ENCODE measurements around the gene DUS2.
"Not testable (repeated sequence)": the region's sequence is repeated elsewhere in the genome, so short reads cannot be mapped to it uniquely, and the experiment has no call there.

Gene DUS2

GRCh38 chr16:68091380-68092261 is 68.5 kb downstream of the DUS2 start:
- no peak for DNase-seq (ENCODE audit: low read depth, low spot score)

- not testable (repeated sequence) for DNase-seq (ENCODE audit: low read depth, low spot score)
Observed at GRCh38 chr16:68092275-68092674, 69.2 kb downstream of the DUS2 start.

DNA sequence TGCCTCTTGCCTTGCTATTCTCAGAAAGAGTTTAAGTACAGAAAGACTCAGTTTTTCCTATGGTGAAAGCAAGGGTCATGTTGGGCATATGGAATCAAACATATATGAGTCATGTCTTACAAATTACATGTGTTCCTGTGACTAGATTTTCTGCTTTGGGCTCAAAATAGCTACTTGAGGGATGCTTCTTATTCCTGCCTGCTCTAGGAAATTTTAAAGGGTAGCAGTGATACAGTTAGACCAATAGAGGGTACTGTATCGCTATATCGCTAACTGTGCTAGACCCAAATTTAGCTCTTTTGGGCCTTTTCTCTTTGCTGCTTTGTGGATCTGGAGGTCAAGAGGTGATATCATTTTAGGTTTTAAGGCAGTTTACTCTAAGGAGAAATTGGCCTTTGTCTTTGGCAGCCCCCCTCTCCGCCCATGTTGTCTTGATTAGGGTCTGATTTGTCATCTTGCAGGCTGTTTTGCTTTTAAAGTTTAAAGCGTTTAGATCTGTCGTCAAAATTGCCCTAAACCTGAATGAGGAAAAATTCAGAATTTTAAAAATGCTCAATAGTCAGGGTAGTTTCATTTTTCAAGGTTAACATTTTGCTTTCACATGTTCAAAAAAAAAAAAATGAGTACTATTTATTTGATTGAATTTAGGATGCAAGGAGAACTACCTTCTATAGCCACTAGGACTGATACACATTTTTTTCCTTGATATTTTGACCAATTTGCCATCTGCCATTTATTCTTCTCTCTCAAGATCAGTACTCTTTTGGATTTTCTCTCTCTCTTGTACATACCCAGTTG is 70.9 kb downstream of the DUS2 start:
- no peak for DNase-seq (ENCODE audit: low read depth, low spot score)

GRCh38 chr16:68094614-68094934 is 71.5 kb downstream of the DUS2 start:
- no peak for DNase-seq (ENCODE audit: low read depth, low spot score)

DNA sequence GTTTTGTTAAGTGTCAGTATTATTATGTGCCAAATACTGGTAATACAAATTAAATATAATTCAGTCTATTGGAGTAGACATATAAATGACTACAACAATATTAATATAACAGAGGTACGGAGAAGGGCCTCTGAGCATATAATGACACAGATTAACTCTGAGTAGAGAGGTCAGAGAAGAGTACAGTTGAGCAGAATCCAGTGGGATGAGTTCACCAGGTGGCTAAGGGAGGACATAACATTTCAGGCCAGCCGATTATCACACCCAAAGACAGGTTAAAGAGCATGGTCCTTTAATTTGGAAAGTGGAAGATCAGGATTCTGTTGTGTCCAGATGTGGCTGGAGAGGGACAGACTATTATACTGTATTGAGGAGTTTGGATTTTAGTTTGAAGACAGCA is 73.4 kb downstream of the DUS2 start:
- DNase-seq (ENCODE audit: low read depth, low spot score), result no peak

DNA sequence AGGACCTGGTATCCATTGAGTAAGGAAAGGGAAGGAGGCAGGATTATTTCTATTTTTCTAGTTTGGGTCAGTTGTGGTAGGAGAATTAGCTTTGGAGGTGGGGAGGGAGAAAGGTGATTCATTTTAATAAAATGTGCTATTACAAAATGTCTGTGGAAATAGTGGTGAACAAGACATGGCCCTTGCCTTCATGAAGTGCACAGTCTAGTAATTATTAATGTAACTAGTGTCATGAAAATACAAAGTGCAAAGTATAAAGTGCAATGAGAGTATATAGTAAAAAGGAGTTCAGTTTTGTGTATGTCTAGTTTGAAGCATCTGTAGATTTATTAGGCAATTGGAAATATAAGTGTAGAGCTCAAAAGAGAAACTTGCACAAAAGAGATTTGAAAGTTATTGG is 74.0 kb downstream of the DUS2 start:
- DNase-seq (ENCODE audit: low read depth, low spot score), result no peak

DNA sequence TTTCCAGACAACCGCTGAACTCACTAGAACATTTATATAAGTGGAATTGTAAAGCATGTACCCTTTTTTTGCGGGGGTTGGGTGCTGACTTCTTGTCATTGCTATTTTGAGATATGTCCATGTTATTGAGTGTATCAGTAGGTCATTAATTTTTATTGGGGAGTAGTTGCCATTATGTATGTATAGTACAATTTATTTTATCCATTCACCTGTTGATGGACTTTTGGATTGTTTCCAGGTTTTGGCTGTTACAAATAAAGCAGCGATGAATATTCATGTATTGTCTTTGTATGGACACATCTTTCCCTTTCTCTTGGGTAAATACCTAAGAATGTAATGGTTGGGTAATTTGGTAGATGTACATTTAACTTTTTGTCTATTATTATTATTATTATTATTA is 74.8 kb downstream of the DUS2 start:
- DNase-seq (ENCODE audit: low read depth, low spot score), result no peak

DNA sequence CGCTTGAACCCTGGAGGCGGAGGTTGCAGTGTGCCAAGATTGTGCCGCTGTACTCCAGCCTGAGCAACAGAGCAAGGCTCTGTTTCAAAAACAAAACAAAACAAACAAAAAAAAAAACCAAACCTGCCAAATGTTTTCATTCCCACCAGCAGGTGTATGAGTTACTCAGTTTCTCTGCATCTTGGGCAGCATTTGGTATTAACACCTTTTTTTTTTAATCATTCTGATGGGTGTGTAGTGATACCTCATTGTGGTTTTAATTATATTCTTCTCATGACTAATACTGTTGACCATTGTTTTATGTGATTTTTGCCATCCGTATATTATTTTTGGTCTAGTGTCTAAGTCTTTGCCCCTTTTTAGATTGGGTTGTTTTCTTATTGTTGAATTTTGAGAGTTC is 77.4 kb downstream of the DUS2 start:
- no peak for DNase-seq (ENCODE audit: low read depth, low spot score)

DNA sequence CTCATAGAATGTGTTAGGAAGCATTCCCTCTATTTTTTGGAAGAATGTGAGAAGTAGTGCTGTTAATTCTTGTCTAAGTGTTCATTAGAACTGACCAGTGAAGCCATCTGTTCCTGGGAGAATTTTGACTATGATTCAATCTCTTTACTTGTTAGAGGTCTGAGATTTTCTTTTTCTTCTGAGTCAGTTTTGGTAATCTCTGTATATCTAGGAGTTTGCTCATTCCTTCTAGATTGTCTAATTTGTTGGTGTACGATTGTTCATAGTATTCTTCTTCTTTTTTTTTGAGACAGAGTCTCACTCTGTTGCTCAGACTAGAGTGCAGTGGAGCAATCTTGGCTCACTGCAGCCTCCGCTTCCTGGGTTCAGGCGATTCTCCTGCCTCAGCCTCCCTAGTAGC is 82.5 kb downstream of the DUS2 start:
- no peak for DNase-seq (ENCODE audit: low read depth, low spot score)

DNA sequence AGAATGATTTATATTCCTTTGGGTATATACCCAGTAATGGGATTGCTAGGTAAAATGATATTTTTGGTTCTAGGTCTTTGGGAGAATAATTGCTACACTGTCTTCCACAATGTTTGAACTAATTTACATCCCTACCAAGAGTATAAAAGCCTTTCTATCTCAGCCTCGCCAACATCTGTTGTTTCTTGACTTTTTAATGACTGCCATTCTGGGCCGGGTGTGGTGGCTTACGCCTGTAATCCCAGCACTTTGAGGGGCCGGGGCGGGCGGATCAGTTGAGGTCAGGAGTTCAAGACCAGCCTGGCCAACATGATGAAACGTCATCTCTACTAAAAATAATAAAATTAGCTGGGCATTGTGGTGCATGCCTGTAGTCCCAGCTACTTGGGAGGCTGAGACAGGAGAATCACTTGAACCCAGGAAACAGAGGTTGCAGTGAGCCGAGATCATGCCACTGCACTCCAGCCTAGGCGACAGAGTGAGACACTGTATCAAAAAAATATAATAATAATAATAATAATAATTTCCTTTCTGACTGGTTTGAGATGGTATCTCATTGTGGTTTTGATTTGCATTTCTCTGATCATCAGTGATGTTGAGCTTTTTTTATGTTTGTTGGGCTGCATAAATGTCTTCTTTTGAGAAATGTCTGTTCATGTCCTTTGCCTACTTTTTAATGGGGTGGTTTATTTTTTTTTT is 84.3 kb downstream of the DUS2 start:
- not testable (repeated sequence) for DNase-seq (ENCODE audit: low read depth, low spot score)

- DNase-seq (ENCODE audit: low read depth, low spot score), result not testable (repeated sequence)
Observed at GRCh38 chr16:68109156-68109555, 86.1 kb downstream of the DUS2 start.

- not testable (repeated sequence) for DNase-seq (ENCODE audit: low read depth, low spot score)
Observed at GRCh38 chr16:68110611-68111010, 87.5 kb downstream of the DUS2 start.

GRCh38 chr16:68111379-68111778 is 88.3 kb downstream of the DUS2 start:
- no peak for DNase-seq (ENCODE audit: low read depth, low spot score)

DNA sequence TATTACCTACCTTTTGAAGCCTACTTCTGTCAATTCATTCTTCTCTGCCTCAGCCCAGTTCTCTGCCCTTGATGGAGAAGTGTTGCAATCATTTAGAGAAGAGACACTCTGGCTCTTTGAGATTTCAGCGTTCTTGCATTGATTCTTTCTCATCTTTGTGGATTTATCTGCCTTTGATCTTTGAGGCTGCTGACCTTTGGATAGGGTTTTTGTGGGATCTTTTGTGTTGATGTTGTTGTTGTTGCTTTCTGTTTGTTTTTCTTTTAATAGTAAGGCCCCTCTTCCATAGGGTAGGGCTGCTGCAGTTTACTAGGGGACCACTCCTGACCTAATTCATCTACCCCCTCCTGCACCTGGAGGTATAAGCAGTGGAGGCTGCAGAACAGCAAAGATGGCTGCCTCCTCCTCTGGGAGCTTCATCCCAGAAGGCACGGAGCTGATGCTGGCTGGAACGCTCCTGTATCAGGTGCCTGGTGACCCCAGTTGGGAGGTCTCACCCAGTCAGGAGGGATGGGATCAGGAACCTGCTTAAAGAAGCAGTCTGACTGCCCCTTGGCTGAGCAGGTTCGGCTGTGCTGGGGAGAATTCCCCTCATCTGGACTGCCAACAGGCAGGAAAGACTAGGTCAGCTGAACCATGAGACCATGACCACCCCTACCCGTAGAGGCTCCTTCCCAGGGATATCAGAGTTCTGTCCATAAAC is 90.1 kb downstream of the DUS2 start:
- no peak for DNase-seq (ENCODE audit: low read depth, low spot score)

- DNase-seq (ENCODE audit: low read depth, low spot score), result no peak
Observed at GRCh38 chr16:68113765-68114240, 90.7 kb downstream of the DUS2 start.

DNA sequence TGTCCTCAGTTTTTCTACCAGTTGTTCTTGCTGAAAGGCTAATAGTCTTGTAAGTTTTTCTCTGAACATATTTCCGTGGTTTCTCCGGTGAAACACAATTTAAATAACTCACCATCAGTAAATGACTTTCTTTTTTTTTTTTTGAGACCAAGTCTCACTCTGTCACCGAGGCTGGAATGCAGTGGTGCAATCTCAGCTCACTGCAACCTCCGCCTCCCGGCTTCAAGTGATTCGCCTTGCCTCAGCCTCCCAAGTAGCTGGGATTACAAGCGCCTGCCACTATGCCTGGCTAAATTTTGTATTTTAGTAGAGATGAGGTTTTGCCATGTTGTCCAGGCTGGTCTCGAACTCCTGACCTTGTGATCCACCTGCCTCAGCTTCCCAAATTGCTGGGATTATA is 91.9 kb downstream of the DUS2 start:
- not testable (repeated sequence) for DNase-seq (ENCODE audit: low read depth, low spot score)

DNA sequence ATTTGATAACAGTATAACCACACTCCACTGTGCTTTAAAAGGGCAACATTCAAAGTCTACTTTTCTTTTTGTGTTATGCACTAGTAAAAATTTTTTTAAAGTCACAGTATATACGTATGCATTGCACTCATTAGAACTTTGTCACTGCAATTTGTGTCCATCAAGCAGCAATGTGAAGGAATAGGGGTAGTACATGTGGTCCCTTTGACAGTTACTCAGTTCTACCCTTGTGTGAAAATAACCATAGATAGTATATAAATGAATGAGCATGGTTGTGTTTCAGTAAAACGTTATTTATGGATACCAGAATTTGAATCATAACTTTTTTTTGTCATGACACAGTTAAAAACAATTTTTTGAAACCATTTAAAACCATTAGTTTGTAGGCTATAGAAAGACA is 92.8 kb downstream of the DUS2 start:
- no peak for DNase-seq (ENCODE audit: low read depth, low spot score)

DNA sequence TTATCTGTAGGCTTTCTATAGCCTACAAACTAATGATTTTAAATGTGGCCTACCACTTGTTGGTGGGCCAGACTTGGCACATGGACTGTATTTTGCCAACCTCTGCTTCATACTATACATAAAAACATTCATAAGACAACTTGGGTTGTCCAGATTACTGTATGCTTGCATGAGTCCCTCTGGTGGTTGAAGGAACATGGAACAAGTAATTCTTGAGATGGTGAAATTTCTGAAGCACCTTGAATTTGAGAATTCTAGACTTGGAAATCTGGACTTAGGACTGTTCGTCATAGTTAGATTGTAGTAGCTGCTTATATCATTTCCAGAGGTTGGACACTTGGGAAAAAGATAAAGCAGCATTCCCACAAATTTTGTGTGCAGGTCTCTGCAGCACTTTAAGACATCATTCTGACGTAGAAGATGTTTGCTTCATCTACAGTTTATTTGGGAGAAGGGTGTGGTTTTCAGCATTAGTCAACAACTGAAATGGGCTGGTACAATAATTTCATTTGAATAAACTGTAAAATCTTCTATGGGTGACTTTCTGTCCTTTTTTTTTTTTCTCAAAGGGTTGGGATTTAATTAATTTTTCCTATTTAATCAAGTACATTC is 93.3 kb downstream of the DUS2 start:
- DNase-seq (ENCODE audit: low read depth, low spot score), result no peak

- no peak for DNase-seq (ENCODE audit: low read depth, low spot score)
Observed at GRCh38 chr16:68117884-68118283, 94.8 kb downstream of the DUS2 start.

DNA sequence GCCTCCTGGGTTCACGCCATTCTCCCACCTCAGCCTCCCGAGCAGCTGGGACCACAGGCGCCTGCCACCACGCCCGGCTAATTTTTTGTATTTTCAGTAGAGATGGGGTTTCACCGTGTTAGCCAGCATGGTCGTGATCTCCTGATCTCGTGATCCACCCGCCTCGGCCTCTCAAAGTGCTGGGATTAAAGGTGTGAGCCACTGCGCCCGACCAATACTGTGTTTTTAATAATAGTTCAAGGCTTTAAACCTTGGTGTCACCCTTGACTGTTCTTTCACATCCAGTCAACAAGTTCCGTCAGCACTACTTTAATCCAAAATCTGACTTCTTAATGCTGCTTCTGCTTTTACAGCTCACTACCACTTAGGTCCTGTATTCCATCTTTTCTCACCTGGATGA is 95.9 kb downstream of the DUS2 start:
- DNase-seq (ENCODE audit: low read depth, low spot score), result not testable (repeated sequence)

DNA sequence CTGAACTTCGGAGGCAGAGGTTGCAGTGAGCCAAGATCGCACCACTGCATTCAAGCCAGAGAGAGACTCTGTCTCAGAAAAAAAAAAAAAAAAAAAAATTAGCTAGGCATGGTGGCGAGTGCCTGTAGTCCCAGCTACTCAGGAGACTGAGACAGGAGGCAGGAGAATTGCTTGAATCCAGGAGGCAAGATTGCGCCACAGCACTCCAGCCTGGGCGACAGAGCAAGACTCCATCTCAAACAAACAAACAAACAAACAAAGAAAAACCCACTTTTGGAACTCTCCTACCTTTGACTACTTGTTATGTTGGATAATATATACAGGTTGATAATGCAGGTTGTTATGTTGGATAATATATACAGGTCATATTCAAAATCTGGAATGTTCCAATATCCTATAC is 97.4 kb downstream of the DUS2 start:
- DNase-seq (ENCODE audit: low read depth, low spot score), result not testable (repeated sequence)
